Measurements from ENCODE around the gene MICALL1.
A peak's percentile ranks its signal among the peaks of the same experiment; 100 is the strongest.
"Not testable (repeated sequence)": the region's sequence is repeated elsewhere in the genome, so short reads cannot be mapped to it uniquely, and the experiment has no call there.

MICALL1 gene

DNA sequence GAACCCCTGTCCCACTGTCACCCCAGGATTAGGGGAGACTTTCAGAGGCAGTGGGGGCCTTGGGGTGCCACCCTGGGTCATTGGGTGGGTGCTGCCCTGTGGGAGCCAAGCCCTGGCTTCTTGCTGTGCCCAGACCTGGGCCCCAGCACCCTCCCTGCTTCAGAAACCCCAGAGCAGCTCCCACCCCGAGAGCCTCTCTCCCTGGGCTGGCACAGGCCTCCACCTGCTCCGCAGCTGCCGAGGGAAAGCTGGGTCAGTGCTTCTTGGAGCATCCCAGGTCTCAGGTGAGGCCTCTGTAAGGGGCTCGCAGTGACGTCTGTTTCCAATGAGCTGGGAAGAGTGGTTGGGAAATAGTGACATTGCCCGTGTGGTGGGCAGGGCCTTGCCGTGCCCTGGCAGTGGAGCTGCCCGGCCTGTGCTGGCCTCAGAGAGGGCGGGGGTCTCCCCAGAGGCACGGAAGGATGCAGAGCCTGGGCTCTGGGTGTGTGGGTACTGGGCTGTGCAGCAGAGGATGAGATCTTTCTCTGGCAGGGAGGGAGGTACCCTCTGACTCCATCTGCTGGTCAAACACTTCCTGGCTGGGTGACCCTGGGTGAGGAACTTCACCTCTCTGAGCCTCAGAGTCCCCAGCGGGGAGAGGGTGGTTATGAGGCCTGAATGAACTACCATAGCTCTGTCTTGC is 24.3 kb downstream of the MICALL1 start:
- no peak for DNase-seq

DNA sequence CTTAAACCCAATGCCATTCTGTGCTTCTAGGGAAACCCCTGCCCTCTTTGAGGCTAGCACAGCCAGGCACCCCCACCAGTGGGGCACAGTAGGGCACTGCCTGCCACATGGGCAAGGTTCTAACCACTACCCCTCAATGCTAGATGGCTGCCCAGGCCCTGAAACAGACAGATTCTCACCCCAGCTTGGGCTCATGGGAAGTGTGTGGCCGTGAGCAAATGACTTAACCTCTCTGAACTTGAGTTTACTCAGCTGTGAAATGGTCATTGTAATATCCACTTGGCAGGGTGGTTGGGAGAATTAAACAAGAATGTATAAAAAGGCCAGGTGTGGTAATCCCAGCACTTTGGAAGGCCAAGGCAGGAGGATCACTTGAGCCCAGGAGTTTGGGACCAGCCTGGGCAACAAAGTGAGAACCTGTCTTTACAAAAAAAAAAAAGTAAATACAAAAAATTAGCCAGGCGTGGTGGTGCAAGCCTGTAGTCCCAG is 24.9 kb downstream of the MICALL1 start:
- no peak for DNase-seq

GRCh38 chr22:37931893-37932389 is 25.8 kb downstream of the MICALL1 start:
- DNase-seq = no peak

- no peak for DNase-seq
Measured at GRCh38 chr22:37932401-37932800, 26.3 kb downstream of the MICALL1 start.

DNA sequence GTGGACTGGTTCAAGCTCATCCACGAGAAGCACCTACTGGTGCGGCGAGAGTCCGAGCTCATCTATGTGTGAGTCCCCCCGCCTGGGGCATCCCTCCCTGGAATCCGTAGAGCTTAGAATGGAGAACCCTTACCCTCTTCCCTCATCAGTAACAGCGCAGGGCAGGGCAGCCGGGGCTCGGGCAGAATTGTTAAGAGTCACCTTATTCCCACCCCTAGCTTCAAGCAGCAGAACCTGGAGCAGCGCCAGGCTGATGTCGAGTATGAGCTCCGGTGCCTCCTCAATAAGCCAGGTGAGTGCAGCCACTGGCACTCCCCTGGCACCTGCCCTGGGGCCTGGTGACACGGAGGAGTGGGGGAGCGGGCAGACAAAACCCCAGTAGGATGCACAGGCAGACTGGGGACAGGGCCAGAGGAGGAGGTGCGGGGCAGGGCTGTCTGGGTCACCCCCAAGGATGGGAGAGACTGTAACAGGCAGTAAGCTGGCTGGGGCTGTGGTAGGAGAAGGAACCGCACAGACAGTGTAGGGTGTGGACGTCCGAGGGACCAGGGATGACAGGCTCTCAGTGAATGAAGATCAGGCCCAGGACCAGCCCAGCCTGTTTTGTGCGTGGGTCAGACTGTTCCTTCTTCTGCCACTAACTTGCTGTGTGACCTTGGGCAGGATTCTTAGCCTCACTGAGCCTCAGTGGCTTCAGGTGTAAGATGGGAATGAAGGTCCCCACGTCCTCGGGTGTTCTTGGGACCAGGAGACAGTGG is 26.9 kb downstream of the MICALL1 start:
- DNase-seq = no peak

DNA sequence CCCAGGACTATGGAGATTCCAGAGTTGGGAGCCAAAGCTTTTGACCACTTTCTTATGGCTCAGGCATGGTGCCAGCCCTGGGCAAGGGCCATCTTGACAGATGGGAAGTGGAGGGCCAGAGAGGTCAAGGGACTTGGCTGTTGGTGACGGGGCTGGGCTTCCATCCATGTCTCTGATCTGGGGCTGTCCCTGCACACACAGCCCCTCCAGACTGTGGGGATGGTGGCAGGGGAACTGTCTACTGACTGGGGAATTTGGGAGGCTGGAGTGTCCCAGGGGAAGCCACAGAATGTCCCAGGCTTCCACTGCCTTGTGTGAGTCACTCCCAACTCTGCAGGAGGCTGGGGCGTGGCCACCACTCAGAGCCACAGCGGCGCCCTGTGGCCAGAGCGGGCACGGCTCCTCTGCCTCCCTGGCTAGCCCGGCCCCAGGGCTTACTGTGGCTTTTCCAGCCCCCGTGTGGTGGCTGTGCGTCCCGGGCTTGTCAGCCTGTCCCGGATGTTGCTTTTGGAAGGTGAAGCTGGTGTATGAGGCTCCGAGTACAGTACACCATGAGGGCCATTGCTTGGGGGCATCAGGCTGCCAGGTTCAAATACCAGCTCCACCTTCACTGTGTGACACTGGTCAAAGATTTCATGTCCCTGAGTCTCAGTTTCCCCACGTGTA is 27.7 kb downstream of the MICALL1 start:
- DNase-seq = peak; percentile 83 to 92

DNA sequence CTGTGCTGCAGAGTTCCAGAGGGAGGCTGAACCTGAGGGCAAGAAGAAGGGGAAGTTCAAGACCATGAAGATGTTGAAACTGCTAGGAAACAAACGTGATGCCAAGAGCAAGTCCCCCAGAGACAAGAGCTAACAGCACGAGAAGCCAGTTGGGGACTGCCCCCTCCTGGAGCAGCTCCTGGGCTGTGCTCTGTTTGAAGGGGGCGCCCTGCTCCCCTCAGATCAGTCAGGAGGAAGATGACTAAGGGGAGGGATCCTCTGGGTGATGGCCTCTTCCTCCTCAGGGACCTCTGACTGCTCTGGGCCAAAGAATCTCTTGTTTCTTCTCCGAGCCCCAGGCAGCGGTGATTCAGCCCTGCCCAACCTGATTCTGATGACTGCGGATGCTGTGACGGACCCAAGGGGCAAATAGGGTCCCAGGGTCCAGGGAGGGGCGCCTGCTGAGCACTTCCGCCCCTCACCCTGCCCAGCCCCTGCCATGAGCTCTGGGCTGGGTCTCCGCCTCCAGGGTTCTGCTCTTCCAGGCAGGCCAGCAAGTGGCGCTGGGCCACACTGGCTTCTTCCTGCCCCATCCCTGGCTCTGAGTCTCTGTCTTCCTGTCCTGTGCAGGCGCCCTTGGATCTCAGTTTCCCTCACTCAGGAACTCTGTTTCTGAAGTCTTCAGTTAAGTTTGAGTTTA is 34.7 kb downstream of the MICALL1 start:
- DNase-seq = no peak

DNA sequence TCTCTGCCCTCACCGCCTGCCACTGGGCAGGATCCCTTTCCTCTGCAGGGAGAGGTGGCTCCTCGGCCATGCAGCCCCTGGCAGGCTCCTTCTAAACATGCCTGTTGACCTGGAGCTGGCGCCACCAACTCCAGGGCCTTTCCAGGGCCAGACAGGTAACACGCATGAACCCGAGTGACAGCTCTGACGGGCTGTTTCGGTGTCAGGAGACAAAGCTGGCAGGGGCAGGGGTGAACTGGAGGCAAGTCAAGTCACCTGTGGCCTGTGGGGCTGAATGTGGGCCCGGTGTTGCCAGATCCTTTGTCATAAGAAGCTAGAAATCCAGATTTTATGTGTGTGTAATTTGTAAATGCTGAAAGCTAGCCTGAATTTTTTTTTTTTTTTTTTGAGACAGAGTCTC is 36.0 kb downstream of the MICALL1 start:
- no peak for DNase-seq

GRCh38 chr22:37943136-37943824 is 37.2 kb downstream of the MICALL1 start:
- no peak for DNase-seq

- DNase-seq = no peak
Measured at GRCh38 chr22:37943825-37944198, 37.7 kb downstream of the MICALL1 start.

DNA sequence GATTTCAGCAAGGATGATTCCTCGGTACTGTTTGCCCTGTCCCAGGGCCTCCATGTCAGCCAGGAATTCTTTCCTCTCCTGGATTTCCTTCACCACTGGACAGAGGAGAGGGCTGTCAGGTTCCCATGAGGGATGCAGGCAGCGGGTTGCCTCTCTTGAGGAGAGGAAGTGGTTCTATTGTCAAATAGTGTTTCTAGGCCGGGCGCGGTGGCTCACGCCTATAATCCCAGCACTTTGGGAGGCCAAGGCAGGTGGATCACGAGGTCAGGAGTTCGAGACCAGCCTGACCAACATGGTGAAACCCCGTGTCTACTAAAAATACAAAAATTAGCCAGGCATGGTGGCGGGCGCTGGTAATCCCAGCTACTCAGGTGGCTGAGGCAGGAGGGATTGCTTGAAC is 38.3 kb downstream of the MICALL1 start:
- DNase-seq = not testable (repeated sequence)

DNA sequence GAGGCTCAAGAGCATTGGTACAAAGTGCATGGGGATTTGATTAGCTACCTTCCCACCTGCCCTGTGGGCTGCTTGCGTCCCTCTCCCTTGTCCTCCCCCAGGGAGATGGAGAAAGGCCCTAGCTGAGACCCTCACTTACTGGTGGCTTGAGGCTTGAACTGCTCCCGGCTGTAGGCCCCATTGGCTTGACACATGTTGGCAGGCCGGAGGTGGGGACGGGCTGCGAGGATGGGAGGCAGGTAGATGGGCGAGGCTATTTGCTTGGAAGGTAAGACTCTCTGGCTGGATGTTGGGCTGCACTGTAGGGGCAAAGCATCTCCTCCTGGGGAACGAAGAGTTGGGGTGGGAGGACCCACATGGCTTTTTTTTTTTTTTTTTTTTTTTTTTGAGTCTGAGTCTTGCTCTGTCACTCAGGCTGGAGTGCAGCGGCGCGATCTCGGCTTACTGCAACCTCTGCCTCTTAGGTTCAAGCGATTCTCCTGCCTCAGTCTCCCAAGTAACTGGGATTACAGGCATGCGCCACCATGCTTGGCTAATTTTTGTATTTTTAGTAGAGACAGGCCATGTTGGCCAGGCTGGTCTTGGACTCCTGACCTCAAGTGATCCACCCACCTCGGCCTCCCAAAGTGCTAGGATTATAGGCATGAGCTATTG is 41.2 kb downstream of the MICALL1 start:
- DNase-seq = not testable (repeated sequence)

- no peak for DNase-seq
Measured at GRCh38 chr22:37951305-37951704, 45.2 kb downstream of the MICALL1 start.

DNA sequence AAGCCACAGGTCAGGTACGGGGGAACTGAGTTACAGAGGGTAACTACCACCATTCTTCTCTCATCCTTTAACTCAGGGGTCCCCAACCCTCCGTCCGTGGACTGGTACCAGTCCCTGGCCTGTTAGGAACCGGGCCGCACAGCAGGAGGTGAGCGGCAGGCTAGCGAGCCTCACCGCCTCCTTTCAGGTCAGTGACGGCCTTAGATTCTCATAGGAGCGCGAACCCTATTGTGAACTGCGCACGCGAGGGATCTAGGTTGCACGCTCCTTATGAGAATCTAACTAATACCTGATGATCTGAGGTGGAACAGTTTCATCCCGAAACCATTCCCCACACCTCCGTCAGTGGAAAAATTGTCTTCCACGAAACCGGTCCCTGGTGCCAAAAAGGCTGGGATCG is 46.5 kb downstream of the MICALL1 start:
- not testable (repeated sequence) for DNase-seq

- DNase-seq = no peak
Measured at GRCh38 chr22:37953062-37953436, 47.0 kb downstream of the MICALL1 start.

- peak; percentile 96 to 97 for DNase-seq
Measured at GRCh38 chr22:37953437-37954179, 47.5 kb downstream of the MICALL1 start, which contains the start of the genes C22orf23 and POLR2F. C22orf23 (minus strand) TSS chr22:37953601; CDS start chr22:37953149, 452 bp downstream. POLR2F (plus strand) TSS chr22:37953699; CDS start chr22:37953788, 89 bp downstream.

- no peak for DNase-seq
Measured at GRCh38 chr22:37954686-37955085, 48.6 kb downstream of the MICALL1 start.

GRCh38 chr22:37955825-37956397 is 49.8 kb downstream of the MICALL1 start:
- DNase-seq = not testable (repeated sequence)

DNA sequence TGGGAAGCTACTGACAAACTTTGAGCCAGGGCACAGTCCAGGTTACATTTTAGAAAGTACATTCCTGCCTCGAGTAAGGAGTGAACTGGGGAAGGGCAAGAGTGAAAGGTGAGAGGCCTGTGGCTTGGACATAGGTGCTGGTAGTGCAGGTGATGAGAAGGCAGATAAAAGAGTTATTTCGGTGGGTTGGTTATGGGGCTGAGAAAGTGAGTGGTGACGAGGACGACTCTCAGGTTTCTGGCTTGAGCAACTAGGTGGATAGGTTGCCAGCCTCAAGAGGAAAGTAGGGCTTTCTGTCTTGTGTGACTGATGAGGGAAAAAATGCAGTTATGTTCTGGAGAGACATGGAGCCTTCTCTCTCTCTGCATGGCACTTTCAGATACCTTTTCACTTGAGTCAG is 51.1 kb downstream of the MICALL1 start:
- DNase-seq = no peak

GRCh38 chr22:37959231-37959825 is 53.2 kb downstream of the MICALL1 start:
- no peak for DNase-seq
